ENCODE measurements around the gene VWF.

VWF gene

DNA sequence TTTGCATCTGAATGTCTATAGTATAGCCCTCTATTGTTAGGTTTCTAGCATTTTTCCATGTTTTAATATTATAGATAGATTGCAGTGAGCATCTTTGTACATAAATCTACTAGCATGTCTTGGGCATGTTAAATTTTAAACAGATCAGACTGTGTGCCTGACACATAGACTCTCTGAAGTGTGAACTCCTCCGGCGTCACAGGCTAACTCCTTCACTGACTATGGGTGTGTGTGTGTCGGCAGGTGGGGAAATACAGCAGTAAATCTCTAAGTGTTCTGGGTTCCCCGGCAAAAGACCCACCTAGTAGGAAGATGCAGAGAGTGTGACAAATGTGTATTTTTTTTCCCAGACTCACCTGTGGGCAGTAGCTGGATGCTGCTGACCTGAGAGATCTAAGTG lies 2.3 kb downstream of the VWF start:
- Histone ChIP-seq H3K9me2 (ENCODE audit: low read depth, low read length) (no peaks in the 10 kb centered on the region), H3K36me3 (ENCODE audit: insufficient read depth, low read length) (no peaks in the 10 kb centered on the region), H3K79me2 (ENCODE audit: insufficient read depth, low read length) (no peaks in the 10 kb centered on the region), H3F3A (ENCODE audit: insufficient read depth, low read length) (no peaks in the 10 kb centered on the region), H3K9ac (ENCODE audit: low read length) (no peak overlapping the region), H4K20me1 (ENCODE audit: insufficient read depth, low read length) (no peaks in the 10 kb centered on the region), H3K9me3 (ENCODE audit: low read length) (no peaks in the 10 kb centered on the region), H3K27ac (ENCODE audit: low read depth, low read length, poor library complexity, severe bottlenecking) (no peak overlapping the region), H3K4me1 (ENCODE audit: insufficient read depth, low read length, severe bottlenecking) (no peaks in the 10 kb centered on the region), H3K4me2 (ENCODE audit: low read length) (no peak overlapping the region), H3K27me3 (ENCODE audit: insufficient read depth, low read length) (no peaks in the 10 kb centered on the region), H3K4me3 (ENCODE audit: low read depth, low read length, poor library complexity, severe bottlenecking) (no peak overlapping the region), H2AFZ (ENCODE audit: low read length) (no peak overlapping the region)
- TF ChIP-seq, protein P1, sequence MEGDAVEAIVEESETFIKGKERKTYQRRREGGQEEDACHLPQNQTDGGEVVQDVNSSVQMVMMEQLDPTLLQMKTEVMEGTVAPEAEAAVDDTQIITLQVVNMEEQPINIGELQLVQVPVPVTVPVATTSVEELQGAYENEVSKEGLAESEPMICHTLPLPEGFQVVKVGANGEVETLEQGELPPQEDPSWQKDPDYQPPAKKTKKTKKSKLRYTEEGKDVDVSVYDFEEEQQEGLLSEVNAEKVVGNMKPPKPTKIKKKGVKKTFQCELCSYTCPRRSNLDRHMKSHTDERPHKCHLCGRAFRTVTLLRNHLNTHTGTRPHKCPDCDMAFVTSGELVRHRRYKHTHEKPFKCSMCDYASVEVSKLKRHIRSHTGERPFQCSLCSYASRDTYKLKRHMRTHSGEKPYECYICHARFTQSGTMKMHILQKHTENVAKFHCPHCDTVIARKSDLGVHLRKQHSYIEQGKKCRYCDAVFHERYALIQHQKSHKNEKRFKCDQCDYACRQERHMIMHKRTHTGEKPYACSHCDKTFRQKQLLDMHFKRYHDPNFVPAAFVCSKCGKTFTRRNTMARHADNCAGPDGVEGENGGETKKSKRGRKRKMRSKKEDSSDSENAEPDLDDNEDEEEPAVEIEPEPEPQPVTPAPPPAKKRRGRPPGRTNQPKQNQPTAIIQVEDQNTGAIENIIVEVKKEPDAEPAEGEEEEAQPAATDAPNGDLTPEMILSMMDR (IDR thresholded peaks at IDR 0.05; ENCODE audit: low read length), result no peak
- TF ChIP-seq EZH2 (IDR thresholded peaks at IDR 0.05; ENCODE audit: borderline replicate concordance, low read length), result no peak

DNA sequence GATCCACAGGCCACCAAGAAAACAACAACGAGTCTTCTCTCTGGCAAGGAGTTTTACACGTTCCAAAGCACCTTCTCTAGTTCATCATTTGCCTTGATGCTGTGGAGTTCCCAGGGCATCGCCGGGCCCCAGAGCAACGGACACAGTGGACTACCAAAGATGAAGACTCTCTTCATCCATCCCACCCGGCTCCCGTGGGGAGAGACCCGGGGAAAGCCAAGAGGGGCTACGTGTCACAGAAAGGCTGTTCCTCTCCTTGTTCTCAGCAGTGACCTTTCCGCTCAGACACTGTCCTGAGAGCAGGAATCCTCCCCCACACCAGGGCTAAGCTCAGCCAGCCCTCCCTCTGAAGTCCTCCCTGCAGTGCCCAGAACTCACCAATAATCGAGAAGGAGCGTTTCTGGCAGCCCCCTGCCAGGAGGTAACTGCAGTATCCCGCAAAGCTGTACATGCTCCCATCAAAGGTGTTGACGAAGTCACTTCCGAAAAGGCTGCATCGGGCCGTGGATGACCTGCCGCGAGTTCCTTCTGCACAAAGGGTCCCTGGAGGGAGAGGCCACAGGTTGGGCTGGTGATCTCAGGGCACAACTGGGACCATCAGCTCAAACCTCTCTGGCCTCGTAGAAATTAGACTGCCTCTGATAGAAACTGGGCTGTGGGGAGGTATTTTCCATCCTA lies 3.5 kb downstream of the VWF start:
- TF ChIP-seq, protein P1 (IDR thresholded peaks at IDR 0.05; ENCODE audit: low read length), result no peak
- TF ChIP-seq EZH2 (IDR thresholded peaks at IDR 0.05; ENCODE audit: borderline replicate concordance, low read length), result no peak
- H3K4me1 ChIP-seq (ENCODE audit: insufficient read depth, low read length, severe bottlenecking), result no peaks in the 10 kb centered on the region

GRCh38 chr12:6118891-6119568 lies 5.4 kb downstream of the VWF start:
- Histone ChIP-seq H3K9ac (ENCODE audit: low read length) (no peak overlapping the region), H3K36me3 (ENCODE audit: insufficient read depth, low read length) (no peaks in the 10 kb centered on the region), H3F3A (ENCODE audit: insufficient read depth, low read length) (no peaks in the 10 kb centered on the region), H3K4me1 (ENCODE audit: insufficient read depth, low read length, severe bottlenecking) (no peaks in the 10 kb centered on the region), H4K20me1 (ENCODE audit: insufficient read depth, low read length) (no peaks in the 10 kb centered on the region), H3K4me3 (ENCODE audit: low read depth, low read length, poor library complexity, severe bottlenecking) (no peak overlapping the region), H3K79me2 (ENCODE audit: insufficient read depth, low read length) (no peaks in the 10 kb centered on the region), H3K9me2 (ENCODE audit: low read depth, low read length) (no peaks in the 10 kb centered on the region), H3K27ac (ENCODE audit: low read depth, low read length, poor library complexity, severe bottlenecking) (no peak overlapping the region), H3K9me3 (ENCODE audit: low read length) (no peaks in the 10 kb centered on the region), H2AFZ (ENCODE audit: low read length) (no peak overlapping the region), H3K4me2 (ENCODE audit: low read length) (no peak overlapping the region), H3K27me3 (ENCODE audit: insufficient read depth, low read length) (no peaks in the 10 kb centered on the region)
- TF ChIP-seq EZH2 (IDR thresholded peaks at IDR 0.05; ENCODE audit: borderline replicate concordance, low read length), result no peak
- TF ChIP-seq, protein P1 (IDR thresholded peaks at IDR 0.05; ENCODE audit: low read length), result no peak

More for the DNA sequence above, 3.5 kb downstream of the VWF start:
- H3K4me2 ChIP-seq (ENCODE audit: low read length), result no peak overlapping the region
- no peak overlapping the region for H3K9ac ChIP-seq (ENCODE audit: low read length)
- H3K9me2 ChIP-seq (ENCODE audit: low read depth, low read length), result no peaks in the 10 kb centered on the region
- no peaks in the 10 kb centered on the region for H3F3A ChIP-seq (ENCODE audit: insufficient read depth, low read length)
- no peak overlapping the region for H3K27ac ChIP-seq (ENCODE audit: low read depth, low read length, poor library complexity, severe bottlenecking)
- H3K9me3 ChIP-seq (ENCODE audit: low read length), result no peaks in the 10 kb centered on the region
- H3K4me3 ChIP-seq (ENCODE audit: low read depth, low read length, poor library complexity, severe bottlenecking), result no peak overlapping the region
- H2AFZ ChIP-seq (ENCODE audit: low read length), result no peak overlapping the region
- no peaks in the 10 kb centered on the region for H3K27me3 ChIP-seq (ENCODE audit: insufficient read depth, low read length)
- H3K79me2 ChIP-seq (ENCODE audit: insufficient read depth, low read length), result no peaks in the 10 kb centered on the region
- H4K20me1 ChIP-seq (ENCODE audit: insufficient read depth, low read length), result no peaks in the 10 kb centered on the region
- no peaks in the 10 kb centered on the region for H3K36me3 ChIP-seq (ENCODE audit: insufficient read depth, low read length)

Data from OCI-LY1 (cell line).